ENCODE data around the gene CLCN6.

GRCh38 chr1:11804666-11805421 is 1.1 kb upstream of the CLCN6 start:
- TF ChIP-seq CTCF (IDR thresholded peaks at IDR 0.05) (no peak), POLR2A (IDR thresholded peaks at IDR 0.05) (no peak)

All from right lobe of liver (tissue), 4 donors.